Measurements from ENCODE around the gene TMEM270. TPM values are rescaled to one million over a fixed set of nuclear protein-coding genes. Genes with fewer than 3 reads are reported as not detected.

Gene TMEM270
- total and polyA plus RNA-seq, 2 donors (not counting 1 experiment from before 2014, with no cell fraction given), result not detected

- Histone ChIP-seq H3K9ac (ENCODE audit: low read length) (no peak overlapping the region), H3K9me3 (ENCODE audit: control extremely low read depth in 1 of 3, control insufficient read depth in 2 of 3, insufficient read depth in 1 of 3, low read length in 2 of 3) (no peaks in the 10 kb centered on the region), H3K4me2 (replicated peaks; ENCODE audit: low read depth, low read length, poor library complexity, severe bottlenecking) (no peak overlapping the region), H3K79me2 (ENCODE audit: control insufficient read depth, insufficient read depth, low read length) (no peaks in the 10 kb centered on the region), H4K20me1 (ENCODE audit: control insufficient read depth, insufficient read depth, low read length, poor library complexity, severe bottlenecking) (no peaks in the 10 kb centered on the region), H3K4me3 (ENCODE audit: control extremely low read depth in 1 of 5, extremely low read depth in 1 of 5, insufficient read depth in 1 of 5, low read depth in 2 of 5, low read length in 4 of 5) (no peak overlapping the region), H2AFZ (ENCODE audit: insufficient read depth, low read depth, low read length, poor library complexity, severe bottlenecking) (no peak overlapping the region), H3K4me1 (ENCODE audit: control insufficient read depth in 2 of 2, insufficient read depth in 2 of 2, low read length in 2 of 2) (no peaks in the 10 kb centered on the region), H3K27ac (ENCODE audit: low read length in 2 of 2) (no peak overlapping the region), H3K27me3 (replicated peaks in 1 of 4; ENCODE audit: control extremely low read depth in 1 of 4, control insufficient read depth in 3 of 4, insufficient read depth in 4 of 4, low read length in 3 of 4) (peaks cover 0 to 18% (median 4%) of the 10 kb centered on the region in 4 experiments), H3K36me3 (replicated peaks in 1 of 2; ENCODE audit: control extremely low read depth in 1 of 2, control insufficient read depth in 1 of 2, extremely low read depth in 1 of 2, insufficient read depth in 2 of 2, low read length in 1 of 2) (no peaks in the 10 kb centered on the region)
- 96% methylated on average over 5 of the region's 5 CpGs for whole genome bisulfite sequencing (ENCODE audit: insufficient coverage)
- Mint-ChIP-seq H3K27me3 (peaks cover 37% of the 10 kb centered on the region), H3K4me1 (no peaks in the 10 kb centered on the region), H3K27ac (no peak overlapping the region), H3K4me3 (no peak overlapping the region), H3K9me3 (ENCODE audit: insufficient read depth) (no peaks in the 10 kb centered on the region)
- DNase-seq, result no peak
- intact Hi-C loops (cut with micrococcal nuclease), result no loop called here
- ChIA-PET CTCF (no interaction called here), POLR2A (no interaction called here)
- no peak for ATAC-seq (ENCODE audit: low read depth)
- TF ChIP-seq CTCF (IDR thresholded peaks at IDR 0.05), result no peak
- TF ChIP-seq EZH2 (IDR thresholded peaks at IDR 0.05; ENCODE audit: borderline replicate concordance, insufficient read depth, low read depth, low read length, poor library complexity, severe bottlenecking), result no peak
Measured at GRCh38 chr7:73887762-73888161, 26.8 kb downstream of the TMEM270 start.

- peaks cover 0 to 17% (median 4%) of the 10 kb centered on the region in 4 experiments for H3K27me3 ChIP-seq (replicated peaks in 1 of 4; ENCODE audit: control extremely low read depth in 1 of 4, control insufficient read depth in 3 of 4, insufficient read depth in 4 of 4, low read length in 3 of 4)
- no peak overlapping the region for H3K4me2 ChIP-seq (replicated peaks; ENCODE audit: low read depth, low read length, poor library complexity, severe bottlenecking)
- H4K20me1 ChIP-seq (ENCODE audit: control insufficient read depth, insufficient read depth, low read length, poor library complexity, severe bottlenecking), result no peaks in the 10 kb centered on the region
- no peak overlapping the region for H3K4me3 ChIP-seq (ENCODE audit: control extremely low read depth in 1 of 5, extremely low read depth in 1 of 5, insufficient read depth in 1 of 5, low read depth in 2 of 5, low read length in 4 of 5)
- no peaks in the 10 kb centered on the region for H3K4me1 ChIP-seq (ENCODE audit: control insufficient read depth in 2 of 2, insufficient read depth in 2 of 2, low read length in 2 of 2)
- no peak overlapping the region for H2AFZ ChIP-seq (ENCODE audit: insufficient read depth, low read depth, low read length, poor library complexity, severe bottlenecking)
- Mint-ChIP-seq H3K27ac (no peak overlapping the region), H3K9me3 (ENCODE audit: insufficient read depth) (no peaks in the 10 kb centered on the region), H3K4me3 (no peak overlapping the region), H3K4me1 (no peaks in the 10 kb centered on the region), H3K27me3 (peaks cover 39% of the 10 kb centered on the region)
- ChIA-PET POLR2A (no interaction called here), CTCF (no interaction called here)
- no peak overlapping the region for H3K27ac ChIP-seq (ENCODE audit: low read length in 2 of 2)
- intact Hi-C loops (cut with micrococcal nuclease), result no loop called here
- H3K9me3 ChIP-seq (ENCODE audit: control extremely low read depth in 1 of 3, control insufficient read depth in 2 of 3, insufficient read depth in 1 of 3, low read length in 2 of 3), result no peaks in the 10 kb centered on the region
- H3K36me3 ChIP-seq (replicated peaks in 1 of 2; ENCODE audit: control extremely low read depth in 1 of 2, control insufficient read depth in 1 of 2, extremely low read depth in 1 of 2, insufficient read depth in 2 of 2, low read length in 1 of 2), result no peaks in the 10 kb centered on the region
- no CpG with 5 or more reads among the region's 6 CpGs for WGBS (ENCODE audit: insufficient coverage)
- H3K9ac ChIP-seq (ENCODE audit: low read length), result no peak overlapping the region
- TF ChIP-seq CTCF (IDR thresholded peaks at IDR 0.05) (no peak), EZH2 (IDR thresholded peaks at IDR 0.05; ENCODE audit: borderline replicate concordance, insufficient read depth, low read depth, low read length, poor library complexity, severe bottlenecking) (no peak)
- no peaks in the 10 kb centered on the region for H3K79me2 ChIP-seq (ENCODE audit: control insufficient read depth, insufficient read depth, low read length)
- no peak for DNase-seq
- no peak for ATAC-seq (ENCODE audit: low read depth)
Measured at GRCh38 chr7:73888959-73889358, 28.0 kb downstream of the TMEM270 start.

All from B cell (primary cell).